Prostate gland (tissue), 2 donors: Measurements from ENCODE around the gene LRIG2.

Source experiments
- POLR2A ChIP-seq: fragments of 450-650 bp; IDR thresholded peaks from one replicate; pipeline ENCODE4 v1.6.1; 2016; ENCODE audit warnings: antibody characterized with exemption, mild to moderate bottlenecking
- TF ChIP-seq, protein P1 (sequence below), 4 experiments: fragments of 200-600 bp in 2 of 4; fragments of 450-650 bp in 2 of 4; sonication (generic) in 2 of 4; IDR thresholded peaks; 1 replicate in 3 of 4; 2 replicates in 1 of 4; pipeline ENCODE4 v1.5.1; 2016 to 2019; ENCODE audit warnings: antibody characterized with exemption in 4 of 4, mild to moderate bottlenecking in 2 of 4, moderate library complexity in 2 of 4

DNA sequence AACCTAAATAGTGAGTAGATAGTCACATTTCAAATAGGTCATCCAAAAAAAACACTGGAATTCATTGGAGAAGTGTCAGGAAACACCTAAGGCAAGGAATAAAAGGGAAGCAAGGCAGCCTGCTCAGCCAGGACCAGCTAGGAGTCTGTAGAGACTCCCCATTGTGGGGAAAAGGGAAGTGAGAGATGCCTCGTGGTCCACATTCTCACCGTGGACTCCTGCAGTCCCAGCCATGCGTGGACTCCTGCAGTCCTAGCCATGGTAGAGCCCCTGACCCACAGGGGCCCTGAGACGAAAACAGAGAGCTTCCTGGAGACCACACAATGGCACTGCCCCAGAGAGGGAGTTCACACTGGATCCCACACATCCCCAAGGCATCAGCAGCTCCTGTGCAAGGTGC lies 97.5 kb downstream of the LRIG2 start:
- no peak for TF ChIP-seq POLR2A
- TF ChIP-seq, protein P1, sequence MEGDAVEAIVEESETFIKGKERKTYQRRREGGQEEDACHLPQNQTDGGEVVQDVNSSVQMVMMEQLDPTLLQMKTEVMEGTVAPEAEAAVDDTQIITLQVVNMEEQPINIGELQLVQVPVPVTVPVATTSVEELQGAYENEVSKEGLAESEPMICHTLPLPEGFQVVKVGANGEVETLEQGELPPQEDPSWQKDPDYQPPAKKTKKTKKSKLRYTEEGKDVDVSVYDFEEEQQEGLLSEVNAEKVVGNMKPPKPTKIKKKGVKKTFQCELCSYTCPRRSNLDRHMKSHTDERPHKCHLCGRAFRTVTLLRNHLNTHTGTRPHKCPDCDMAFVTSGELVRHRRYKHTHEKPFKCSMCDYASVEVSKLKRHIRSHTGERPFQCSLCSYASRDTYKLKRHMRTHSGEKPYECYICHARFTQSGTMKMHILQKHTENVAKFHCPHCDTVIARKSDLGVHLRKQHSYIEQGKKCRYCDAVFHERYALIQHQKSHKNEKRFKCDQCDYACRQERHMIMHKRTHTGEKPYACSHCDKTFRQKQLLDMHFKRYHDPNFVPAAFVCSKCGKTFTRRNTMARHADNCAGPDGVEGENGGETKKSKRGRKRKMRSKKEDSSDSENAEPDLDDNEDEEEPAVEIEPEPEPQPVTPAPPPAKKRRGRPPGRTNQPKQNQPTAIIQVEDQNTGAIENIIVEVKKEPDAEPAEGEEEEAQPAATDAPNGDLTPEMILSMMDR (IDR thresholded peaks at IDR 0.05) = no peak
